ENCODE data around the gene PPT2.

Gene PPT2, protein sequence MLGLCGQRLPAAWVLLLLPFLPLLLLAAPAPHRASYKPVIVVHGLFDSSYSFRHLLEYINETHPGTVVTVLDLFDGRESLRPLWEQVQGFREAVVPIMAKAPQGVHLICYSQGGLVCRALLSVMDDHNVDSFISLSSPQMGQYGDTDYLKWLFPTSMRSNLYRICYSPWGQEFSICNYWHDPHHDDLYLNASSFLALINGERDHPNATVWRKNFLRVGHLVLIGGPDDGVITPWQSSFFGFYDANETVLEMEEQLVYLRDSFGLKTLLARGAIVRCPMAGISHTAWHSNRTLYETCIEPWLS

DNA sequence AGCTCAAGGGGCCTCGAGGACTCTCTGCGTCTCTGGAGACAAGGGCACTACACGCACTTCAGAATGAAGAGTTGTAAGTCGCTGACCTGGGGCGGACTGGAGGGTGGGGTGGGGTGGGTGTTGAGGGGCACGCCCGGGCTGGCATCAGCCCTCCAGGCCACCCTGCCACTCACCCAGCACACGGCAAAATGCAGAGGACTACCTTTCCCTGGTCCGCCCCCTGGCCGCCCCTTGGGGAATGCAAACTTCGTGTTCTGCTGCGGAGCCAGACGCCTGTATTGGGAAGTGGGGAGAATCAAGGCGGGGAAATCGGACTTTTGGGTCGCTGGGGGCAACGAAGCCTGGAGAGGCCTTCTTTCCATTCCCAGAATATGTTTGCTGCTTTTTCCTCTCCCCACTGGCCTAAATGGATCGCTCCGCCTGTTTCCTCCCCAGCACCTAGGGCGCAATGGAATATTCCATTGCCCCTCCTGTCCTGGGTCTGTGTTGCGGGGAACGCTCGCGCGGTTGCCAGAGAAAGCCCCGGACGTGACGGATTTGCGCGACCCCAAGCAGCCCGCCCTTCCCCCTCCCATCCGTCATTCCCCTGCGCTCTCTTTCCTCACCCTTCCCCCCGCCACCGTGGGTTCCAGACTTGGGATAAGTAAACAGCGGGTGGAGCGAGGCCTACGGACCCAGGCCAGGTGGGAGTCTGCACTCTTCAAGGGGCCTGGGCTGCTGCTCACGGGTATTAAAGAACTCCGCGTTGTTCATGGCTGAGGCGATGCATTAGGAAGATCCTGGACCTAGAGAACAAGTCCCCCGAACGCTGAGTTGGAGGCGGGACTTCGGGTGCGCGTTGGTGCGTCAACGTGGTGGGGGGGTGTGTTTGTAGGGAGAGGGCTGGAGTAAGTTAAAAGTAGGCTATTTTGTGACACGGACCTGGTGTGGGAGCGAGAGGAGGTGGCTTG is at the start of gene PPT2:
TSS of gene PPT2 (plus strand) at position 578 of the 950 bp plus-strand sequence. CDS start 454 bp downstream, outside the sequence.
- DNase-seq = peak; percentile 45

DNA sequence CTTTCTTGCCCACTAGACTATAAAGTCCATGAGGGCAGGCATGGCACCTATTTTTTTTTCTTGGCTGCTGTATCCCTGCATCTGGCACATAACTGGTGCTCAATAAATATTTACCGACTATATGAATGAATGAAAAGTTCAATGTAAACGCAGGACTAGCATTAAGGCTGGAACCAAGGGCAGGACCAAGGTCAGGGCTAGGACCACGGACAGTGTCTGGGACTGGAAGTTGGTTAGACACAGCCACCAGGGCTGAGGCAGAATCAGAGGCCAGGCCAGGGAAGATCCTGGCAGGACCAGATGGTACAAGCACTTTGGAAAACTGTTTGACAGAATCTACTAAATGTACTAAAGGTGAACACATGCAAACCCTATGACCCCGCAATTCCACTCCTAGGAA is 48.5 kb upstream of the PPT2 start:
- no peak for DNase-seq

DNA sequence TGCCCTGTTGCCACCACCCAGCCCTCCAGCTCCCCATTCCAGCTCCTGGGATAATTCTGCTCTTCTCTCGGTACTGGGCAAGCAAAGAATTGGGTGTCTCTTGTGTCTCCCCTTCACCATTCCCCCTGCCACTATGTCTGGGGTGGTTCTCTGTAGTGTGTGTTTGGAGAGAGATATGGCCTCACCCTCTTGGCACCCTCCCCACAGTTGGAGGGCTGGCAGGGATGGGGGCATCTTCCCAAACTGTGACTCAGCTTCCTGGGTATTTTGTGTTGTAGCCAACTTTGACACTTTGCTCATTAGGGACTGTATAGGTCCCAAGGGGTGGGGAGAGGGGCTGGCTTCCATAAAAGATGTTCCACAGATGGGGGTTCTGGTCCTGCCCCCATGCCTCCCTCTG is 46.5 kb upstream of the PPT2 start:
- no peak for DNase-seq

DNA sequence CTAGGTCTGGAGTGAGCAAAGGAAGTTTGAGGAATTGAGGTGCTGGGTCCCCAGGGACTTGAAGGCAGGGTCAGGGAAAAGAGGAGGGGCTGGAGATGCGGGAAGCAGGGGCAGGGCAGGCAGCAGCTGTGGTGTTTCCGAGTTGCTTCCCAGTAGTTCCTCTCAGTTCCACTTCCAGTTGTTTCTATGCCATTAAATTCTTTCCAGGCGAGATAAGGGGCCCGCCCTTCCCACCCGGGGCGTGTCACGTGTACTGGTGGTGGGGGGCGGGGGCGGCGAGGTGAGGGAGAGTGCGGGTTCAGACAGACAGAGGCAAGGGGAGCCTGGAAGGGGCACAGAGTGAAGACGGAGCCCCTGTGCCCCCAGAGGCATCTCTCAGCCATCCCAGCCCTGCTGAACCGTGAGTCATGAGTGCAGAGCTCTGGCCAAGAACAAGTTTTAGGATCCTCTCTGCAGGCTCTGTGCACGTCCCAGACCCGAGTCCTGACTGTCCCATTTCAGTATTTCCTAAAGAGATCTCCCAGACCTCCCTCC is 45.8 kb upstream of the PPT2 start:
- DNase-seq = no peak

DNA sequence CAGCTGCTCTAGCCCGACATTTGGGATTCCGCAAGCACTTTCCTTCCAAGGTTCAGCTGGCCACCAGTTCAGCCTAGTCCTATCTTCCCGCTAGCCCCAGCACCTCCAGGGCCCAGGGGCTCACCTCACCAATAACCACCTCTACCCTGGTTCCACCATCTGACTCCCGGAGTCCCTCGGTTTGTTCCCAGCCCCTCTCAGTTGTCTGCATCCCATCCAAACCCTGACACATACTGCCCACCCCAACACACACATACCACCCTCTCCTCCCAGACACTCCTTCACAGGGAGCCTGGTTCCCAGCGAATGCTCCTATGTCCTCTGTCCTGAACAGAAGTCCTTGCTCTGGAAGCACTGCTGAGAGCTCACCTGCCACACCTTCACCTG is 45.2 kb upstream of the PPT2 start:
- no peak for DNase-seq

DNA sequence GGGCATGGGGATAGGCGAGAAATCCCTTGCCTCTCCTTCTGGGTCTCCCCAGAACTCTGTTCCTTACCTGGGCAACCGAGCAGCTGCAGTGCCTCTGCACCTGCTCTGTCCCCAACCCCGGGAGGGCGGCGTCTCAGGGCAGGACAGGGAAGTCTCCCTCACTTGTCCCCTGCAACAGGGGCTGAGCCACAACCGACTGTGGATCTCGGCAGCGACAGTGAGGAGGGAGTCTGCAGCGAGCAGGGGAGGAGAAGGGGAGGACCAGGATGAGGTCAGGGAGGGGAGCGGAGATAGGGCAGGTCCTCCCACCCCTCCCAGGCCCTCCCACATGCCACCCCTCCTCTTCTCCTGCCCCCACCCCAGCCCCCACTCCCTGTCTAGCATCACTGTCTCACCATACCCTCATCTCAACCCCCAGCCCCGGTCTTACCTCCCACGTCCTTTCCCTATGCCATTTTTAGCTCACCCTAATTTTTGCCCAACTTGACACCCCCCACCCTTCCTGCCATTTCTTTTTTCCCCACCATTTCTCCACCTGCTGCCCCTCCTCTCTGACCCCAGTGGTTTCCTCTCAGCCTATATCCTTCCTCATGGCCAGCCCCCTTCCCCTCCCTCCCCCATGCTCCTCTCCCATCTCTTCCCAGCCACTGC is 44.7 kb upstream of the PPT2 start, which contains the start of gene TNXB:
TSS of gene TNXB (minus strand) at position 225 of the 651 bp plus-strand sequence. CDS start 11,140 bp downstream, outside the sequence.
- no peak for DNase-seq

DNA sequence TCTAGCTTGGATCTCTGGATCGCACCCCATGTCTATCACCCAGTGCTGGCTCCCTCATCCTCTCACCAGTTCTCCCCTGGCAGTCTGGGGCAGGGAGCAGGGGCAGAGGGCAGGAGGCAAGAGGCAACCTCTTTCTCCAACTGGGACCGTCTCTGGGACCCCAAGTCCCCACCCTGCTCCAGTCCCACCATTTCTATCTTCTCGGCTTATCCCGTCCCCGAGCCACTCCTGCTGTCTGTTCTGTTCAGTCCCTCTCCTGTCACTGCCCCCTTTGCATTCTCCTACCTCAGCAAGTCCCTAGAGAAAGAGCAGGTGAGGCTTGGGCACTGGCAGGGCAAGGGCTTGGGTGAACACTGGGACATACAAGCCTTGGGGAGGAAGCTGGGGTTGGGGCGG is 44.2 kb upstream of the PPT2 start:
- no peak for DNase-seq

DNA sequence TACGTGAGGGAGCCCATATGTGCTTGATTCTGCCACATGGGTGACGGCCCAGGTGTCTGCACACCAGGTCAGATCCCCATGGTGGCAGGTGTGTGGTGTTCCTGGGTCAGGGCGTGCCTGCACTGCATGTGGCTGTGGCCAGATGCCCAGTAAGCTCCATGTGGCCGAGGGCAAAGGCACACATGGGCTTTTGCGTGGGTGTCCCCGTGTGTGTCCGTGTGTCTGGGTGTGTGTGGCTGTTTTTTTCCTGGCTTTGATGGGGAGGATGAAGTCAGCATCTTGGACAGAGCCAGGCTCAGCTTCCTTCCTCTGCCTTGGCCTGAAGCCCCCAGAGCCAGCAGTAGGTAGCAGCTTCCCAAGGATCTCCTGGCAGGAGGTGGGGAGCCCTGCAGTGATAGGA is 43.3 kb upstream of the PPT2 start:
- no peak for DNase-seq

DNA sequence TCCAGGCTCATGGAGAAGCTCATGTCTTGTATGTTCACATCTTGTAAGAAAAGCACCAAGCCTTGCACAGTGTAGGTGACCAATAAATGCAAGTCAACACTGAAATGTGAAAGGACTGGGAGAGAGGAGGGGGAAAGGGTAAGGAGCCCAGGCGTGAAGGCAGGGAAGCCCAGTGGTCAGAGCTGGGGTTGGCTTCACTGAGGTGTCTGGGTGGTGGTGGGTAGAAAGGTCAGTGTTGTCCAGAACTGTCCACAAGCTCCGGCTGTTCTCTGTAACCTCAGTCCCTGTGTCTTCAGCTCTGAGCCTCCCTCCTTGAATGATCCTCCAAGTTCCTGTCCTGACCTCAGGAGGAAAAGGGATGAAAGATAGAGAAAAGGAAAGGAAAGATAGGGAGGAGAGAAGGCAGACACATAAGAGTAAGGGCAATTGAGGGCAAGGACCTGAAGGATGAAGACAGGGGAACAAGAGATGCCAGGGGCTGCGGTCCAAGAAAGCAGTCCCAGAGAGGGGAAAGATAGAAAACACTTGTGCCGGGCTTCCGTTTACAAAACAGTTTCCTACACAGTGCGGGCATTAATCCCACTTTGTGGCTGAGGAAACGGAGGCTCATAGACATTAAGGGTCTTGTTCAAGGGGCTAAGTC is 42.4 kb upstream of the PPT2 start:
- DNase-seq = no peak

DNA sequence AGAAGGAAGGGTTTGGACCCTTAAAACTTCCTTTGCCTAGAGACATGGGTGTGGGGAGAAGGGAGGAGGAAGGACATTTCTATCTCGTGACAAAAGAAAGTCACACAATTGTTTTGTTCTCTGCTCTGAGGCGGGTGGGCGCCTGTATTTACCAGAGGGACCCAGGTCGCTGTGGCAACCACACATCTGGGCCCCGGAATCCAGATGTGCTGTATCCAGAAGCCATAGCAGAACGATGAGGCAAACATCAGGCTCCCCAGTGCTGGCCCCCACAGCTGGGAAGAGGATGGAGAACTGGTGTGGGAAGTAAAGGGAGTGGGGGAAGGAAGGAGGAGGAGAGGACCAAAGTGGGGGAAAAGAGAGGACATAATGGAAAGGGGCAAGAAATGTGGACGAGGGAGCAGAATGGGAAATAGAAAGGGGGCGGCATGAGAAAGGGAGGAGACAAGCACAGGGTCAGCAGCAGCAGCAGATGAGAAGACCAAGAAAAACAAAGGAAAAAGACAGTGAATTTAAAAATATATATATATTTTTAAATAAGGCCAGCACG is 41.4 kb upstream of the PPT2 start:
- DNase-seq = no peak

DNA sequence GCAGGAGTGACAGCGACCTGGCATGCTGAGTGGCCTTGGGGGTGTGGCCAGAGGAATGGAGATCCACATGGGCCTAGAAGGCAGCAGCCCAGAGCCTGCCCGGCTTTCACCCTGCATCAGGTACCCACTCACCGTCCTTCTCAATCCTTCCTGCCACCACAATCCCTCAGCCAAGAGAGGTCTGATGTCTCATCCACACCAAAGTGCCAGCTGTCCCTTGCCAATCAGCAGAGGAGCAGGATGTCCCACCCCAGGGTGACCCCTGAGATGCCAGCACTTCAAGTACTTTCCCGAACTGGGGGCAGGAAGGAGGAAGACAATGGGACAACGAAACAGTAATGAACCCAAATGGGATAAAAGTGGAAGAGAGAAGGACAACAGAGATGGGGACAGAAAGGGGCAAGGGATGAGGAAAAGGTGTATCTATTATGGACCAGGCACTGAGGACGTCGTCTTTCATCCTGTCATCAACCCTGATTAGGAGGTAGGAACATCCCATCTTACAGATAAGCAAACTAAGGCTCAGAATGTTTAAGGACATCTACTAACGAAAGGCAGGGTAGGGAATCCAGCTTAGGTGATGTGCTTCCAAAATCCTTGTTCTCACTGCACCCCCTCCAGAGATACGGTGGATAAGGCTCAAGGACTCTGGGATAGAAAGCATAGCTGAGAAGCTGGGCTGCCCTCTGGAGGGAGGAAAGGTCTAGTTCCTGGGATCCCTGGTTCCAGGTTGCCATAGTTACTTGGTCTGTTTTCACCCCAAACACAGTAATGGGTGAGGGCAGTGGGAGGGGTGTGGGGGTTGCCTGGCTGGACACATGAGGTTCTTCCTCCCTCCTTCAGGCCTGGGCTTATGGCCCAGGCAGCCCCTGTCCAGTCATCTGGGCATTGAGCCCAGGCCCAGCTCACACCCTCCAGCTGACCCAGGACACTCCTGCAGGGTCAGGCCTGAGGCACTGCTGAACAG is 40.3 kb upstream of the PPT2 start:
- DNase-seq = no peak

DNA sequence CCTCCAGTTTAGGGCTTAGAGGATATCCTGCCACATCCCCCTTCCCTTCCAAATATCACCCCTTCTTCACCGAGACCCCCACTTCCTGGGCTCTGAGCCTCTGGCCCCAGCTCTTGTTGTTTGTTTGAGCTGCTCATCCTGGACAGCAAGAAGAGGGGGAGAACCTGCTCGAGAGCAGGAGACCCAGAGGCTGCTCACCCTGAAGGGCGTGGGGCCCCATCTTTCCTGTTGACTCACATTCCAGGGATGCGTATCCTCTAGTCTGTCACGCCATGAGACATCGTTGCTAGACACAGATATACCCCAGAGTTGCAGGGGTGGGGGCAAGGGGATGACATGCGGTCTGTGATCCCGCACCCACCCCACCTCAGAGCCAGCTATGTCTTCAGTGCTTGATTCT is 39.1 kb upstream of the PPT2 start:
- no peak for DNase-seq

DNA sequence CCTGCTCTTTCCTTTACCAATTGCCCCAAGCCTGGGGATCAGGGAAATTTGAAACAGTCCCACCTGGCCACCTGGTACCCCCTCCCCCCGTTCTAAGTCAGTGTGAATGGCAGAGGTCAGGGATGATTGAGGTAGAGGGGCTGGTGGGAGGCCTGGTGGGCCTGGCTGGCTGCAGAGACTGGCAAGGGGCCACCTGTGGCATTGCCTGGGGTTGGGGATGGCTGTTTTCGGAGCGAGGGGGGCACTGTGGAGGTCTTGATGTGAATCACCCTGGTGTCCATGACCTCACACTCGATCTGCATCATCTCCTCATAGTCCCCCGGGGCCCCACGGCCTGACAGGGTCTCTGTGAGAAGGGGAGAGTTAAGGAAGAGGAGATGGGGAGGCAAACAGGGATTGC is 38.3 kb upstream of the PPT2 start:
- DNase-seq = no peak

DNA sequence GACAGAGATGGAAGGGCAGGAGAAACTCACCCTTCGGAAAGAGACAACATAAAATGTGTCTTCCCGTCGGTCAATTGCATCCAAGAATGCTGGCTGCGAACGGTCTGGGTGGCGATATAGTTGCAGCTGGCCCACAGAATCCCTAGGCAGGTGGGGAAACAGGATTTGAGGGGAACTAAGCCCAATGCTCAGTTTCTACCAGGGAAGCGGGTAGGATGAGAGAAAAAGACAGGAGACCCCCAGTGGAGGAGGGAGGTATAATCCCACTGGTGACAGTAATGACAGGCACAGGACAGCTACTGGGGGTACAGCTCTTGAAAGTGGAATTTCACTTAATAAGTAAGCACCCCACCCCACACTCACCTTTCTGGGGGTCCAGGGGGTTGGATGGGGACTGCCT is 37.3 kb upstream of the PPT2 start:
- DNase-seq = no peak

DNA sequence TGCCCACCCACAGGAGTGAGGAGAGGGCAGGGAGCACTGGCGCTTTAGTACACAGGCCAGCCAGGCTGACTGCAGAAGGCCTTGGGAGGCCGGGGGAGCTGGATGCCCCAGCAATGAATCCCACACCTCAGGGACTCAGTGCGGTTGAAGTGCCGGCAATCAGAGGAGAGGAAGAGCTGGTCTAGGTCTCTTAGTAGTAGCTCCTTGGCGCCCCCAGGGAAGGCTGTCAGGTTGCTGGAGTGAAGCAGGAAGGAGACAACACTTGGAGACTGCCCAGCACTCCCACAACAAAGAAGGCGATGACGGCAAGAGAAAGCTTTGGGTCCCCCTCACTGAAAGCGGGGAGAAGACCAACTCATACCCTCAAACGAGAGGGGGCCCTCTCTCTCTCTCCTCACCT is 36.5 kb upstream of the PPT2 start:
- DNase-seq = no peak

DNA sequence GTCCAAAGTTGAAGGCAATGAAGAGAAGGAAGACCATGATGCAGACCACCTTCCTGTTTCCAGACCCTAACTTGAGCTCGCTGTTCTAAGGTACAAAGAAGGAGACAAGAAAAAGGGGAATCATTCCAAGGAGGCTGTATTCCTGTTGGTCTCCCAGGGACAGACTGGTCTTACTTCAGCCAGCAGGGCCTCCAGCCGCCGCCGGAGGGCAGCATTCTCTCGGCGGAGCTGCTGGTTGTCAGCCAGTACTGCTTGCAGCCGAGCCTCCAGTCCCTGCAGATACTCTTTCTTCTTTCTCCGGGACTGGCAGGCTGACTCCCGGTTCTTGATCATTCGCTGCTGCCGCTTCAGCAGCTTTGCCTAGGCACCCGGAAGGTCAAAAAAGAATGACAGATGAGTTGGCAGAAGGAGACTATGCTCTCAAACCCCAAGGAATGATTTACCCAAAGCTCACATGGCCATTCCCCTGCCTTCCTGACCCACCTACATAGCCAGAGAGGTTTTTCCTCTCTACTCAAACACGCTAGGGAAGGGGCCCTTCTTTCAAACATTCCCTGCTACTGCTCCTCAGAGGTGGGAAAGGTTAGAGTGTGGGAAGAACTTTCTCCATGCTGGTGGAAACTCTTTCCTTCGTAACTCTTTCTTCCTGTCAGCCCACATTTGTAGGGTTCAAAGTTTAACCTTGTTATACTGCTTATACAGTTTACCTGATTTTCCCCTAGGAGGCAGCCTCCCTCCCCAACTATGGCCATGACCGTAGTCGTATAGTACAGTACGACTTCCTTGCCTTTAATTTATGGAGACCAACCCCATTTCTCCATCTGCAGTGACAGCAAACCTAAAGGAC is 34.9 kb upstream of the PPT2 start:
- peak; percentile 36 for DNase-seq

DNA sequence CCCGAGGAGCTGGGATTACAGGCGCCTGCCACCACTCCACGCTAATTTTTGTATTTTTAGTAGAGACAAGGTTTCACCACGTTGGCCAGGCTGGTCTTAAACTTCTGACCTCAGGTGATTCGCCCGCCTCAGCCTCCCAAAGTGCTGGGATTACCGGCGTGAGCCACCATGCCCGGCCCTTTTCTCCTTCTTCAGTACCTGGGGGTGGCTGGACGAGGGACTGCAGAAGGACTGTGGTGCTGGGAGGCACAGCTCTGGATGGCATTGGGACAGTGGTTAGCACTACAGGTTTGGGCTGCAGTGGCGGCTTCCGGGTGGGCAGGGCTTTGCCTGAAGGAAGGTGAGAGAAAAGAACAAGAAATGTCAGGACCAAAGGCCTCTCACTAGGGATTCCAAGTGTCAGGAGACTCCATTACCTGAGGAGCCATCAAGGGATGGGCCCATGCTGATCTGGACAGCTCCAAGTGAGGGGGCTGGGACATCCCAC is 33.3 kb upstream of the PPT2 start:
- no peak for DNase-seq

DNA sequence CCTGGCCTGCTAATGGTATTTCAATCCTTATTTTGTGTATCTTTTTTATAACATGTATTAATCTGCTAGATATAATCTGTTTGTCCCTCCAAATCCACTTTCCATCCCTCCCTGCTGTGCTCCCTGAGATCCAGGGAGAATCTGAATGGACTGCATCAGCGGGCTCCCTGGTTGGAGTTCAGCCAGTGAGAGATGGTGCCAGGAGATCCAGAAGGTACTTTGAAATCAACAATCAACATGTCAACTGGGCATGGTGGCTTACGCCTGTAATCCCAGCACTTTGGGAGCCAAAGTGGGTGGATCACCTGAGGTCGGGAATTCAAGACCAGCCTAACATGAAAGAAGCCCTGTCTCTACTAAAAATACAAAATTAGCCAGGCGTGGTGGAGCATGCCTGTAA is 30.3 kb upstream of the PPT2 start:
- DNase-seq = no peak

DNA sequence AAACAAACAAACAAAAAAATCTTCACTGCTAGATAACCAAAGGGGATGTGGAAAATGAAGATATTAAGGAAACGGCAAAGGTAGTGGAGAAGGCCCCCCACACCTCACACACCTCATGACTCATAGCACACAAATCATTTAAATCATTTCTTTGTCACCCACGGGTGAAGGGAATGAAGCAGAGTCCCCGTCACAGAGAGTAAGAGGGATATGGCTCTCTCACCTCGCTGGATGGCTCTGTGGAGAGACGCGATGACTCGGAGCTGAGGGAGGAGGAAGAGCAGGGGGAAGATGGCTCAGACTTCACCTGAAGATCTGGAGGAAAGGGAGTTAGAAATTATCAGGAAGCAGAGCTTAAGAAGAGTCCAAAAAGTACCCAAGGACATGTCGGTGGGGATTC is 27.1 kb upstream of the PPT2 start:
- DNase-seq = no peak

DNA sequence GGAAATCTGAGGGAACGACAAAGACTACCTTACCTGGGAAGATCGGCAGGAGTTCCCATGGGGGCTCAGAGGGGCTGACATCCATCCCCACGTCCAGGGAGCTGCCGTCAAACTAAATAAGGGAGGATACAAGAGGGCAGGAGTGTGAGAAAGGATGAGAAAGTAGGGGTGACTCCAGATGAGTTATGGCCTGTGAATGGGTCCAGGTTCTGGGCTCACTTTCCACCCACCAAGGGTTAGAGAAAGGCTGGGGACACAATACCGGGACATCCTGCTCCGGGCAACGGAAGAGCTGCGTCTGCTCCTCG is 26.6 kb upstream of the PPT2 start:
- DNase-seq = no peak

Measured in activated effector memory CD4-positive, alpha-beta T cell treated with Interleukin-2 at 50 U/mL for 16 hours (primary cell).